Lower leg skin (tissue), 4 donors: Measurements from ENCODE around the gene ZPBP2. TPM values are rescaled to one million over a fixed set of nuclear protein-coding genes. Genes with fewer than 3 reads are reported as not detected.

Experiments
- DNase-seq, 2 donors: peaks; one replicate each; pipeline ENCODE4 v3.0.0-alpha.2; 2019; ENCODE audit warnings: low spot score in 2 of 2
- H3K4me3 ChIP-seq: fragments of 200-600 bp; sonication (generic); 2 replicates; pipeline ENCODE4 v1.5.1; 2017; ENCODE audit warnings: mild to moderate bottlenecking, low read depth; ENCODE audit not compliant: poor library complexity, severe bottlenecking
- POLR2A ChIP-seq, 2 donors: fragments of 450-650 bp; IDR thresholded peaks; one replicate each; pipeline ENCODE4 v1.6.1; 2016 to 2017; ENCODE audit warnings: antibody characterized with exemption in 2 of 2, mild to moderate bottlenecking in 1 of 2, moderate library complexity in 1 of 2
- WGBS, 2 donors: methylation state at CpG; one replicate each; pipeline ENCODE4 v1.1.5; 2018; 5-methylcytosine and 5-hydroxymethylcytosine counted together
- intact Hi-C: fragments of 100-400 bp; cut with DNase I; formaldehyde crosslinking; loops from one replicate; pipeline ENCODE4 v1.15.0; 2023; ENCODE audit warnings: low total_unique reads
- total RNA-seq, 4 donors: library from RNA; depleted of rRNA; stranded (reverse); fragments of >200 nt; gene quantifications; one replicate each; pipeline ENCODE4 v1.1.0, GENCODE V29; 2016
- TF ChIP-seq, protein P1 (sequence below), 3 donors: fragments of 450-650 bp; IDR thresholded peaks; one replicate each; pipeline ENCODE4 v1.5.1; 2016; ENCODE audit warnings: antibody characterized with exemption in 3 of 3, mild to moderate bottlenecking in 3 of 3, moderate library complexity in 2 of 3

Gene ZPBP2, protein sequence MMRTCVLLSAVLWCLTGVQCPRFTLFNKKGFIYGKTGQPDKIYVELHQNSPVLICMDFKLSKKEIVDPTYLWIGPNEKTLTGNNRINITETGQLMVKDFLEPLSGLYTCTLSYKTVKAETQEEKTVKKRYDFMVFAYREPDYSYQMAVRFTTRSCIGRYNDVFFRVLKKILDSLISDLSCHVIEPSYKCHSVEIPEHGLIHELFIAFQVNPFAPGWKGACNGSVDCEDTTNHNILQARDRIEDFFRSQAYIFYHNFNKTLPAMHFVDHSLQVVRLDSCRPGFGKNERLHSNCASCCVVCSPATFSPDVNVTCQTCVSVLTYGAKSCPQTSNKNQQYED
- total RNA-seq: not detected

DNA sequence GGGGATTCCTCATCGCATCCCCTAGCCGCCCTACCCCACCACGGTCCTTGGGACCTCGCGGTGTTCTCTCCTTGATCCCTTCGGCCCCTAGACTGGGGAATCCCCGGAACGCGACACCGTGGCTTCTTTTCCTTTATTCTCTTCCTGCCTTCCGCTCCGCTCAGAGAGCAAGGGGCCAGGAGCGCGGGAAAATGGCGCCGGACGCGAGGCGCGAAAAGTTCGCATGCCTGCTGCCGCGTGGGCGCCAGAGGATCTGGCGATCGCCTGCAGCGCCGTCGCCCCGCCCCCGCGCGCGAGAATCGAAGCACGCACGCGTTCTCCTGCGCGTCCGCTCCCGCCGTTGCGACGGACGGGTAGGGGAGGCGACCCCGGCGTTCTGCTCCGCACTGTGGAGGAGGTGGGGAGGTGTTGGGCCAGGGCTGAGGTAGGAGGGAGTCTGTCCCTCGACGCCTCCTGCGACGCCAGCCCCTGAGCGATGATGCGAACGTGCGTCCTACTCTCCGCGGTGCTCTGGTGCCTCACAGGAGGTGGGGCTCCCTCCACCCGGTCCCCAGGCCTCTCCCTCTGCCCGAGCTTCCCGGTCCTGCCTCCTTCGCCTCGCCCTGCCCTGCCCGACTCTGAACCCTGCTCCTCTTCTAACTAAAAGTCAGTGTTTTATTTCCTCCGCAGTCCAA is at the start of gene ZPBP2:
ZPBP2 (plus strand) TSS at position 323 of the 674 bp plus-strand sequence; CDS start at position 476, 153 bp downstream.
- H3K4me3 ChIP-seq: no peak within 1 kb of the TSS
- WGBS, 2 donors: 27 to 51% methylated on average over 63 to 66 of the region's 67 CpGs
- intact Hi-C loops: loop anchor here (10.0 kb wide), 2 partner anchors 47 to 113 kb away; partner anchors contain the start of gene GSDMB
- TF ChIP-seq, protein P1, sequence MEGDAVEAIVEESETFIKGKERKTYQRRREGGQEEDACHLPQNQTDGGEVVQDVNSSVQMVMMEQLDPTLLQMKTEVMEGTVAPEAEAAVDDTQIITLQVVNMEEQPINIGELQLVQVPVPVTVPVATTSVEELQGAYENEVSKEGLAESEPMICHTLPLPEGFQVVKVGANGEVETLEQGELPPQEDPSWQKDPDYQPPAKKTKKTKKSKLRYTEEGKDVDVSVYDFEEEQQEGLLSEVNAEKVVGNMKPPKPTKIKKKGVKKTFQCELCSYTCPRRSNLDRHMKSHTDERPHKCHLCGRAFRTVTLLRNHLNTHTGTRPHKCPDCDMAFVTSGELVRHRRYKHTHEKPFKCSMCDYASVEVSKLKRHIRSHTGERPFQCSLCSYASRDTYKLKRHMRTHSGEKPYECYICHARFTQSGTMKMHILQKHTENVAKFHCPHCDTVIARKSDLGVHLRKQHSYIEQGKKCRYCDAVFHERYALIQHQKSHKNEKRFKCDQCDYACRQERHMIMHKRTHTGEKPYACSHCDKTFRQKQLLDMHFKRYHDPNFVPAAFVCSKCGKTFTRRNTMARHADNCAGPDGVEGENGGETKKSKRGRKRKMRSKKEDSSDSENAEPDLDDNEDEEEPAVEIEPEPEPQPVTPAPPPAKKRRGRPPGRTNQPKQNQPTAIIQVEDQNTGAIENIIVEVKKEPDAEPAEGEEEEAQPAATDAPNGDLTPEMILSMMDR (IDR thresholded peaks at IDR 0.05): no peak
- no peak for TF ChIP-seq POLR2A (IDR thresholded peaks at IDR 0.05)
- no peak for DNase-seq

DNA sequence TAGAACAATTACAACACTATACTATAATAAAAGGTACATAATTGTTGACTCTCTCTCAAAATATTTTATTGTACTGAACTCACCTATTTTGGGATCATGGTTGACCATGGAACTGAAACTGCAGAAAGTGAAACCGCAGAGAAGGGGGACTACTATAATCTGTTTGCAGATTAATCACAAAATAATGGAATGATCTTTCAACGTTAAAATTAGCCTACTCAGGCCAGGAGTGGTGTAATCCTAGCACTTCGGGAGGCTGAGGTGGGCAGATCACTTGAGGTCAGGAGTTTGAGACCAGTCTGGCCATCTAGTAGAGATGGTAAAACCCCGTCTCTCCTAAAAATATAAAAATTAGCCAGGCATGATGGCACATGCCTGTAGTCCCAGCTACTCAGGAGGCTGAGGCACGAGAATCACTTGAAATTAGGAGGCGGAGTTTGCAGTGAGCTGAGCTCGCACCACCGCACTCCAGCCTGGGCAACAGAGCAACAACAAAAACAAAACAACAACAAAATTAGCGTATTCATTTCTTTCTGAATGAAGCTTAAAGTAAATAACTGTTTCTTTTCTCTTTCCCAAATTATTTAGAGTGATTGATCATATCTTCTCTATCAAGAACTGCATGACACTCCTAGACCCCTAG is 49.5 kb upstream of the ZPBP2 start:
- intact Hi-C loops: no loop called here
- no peak overlapping the region for H3K4me3 ChIP-seq
- TF ChIP-seq, protein P1 (IDR thresholded peaks at IDR 0.05): no peak
- no peak for TF ChIP-seq POLR2A (IDR thresholded peaks at IDR 0.05)
- whole genome bisulfite sequencing, 2 donors: 71 to 73% methylated on average over 9 of the region's 9 CpGs
- no peak for DNase-seq

DNA sequence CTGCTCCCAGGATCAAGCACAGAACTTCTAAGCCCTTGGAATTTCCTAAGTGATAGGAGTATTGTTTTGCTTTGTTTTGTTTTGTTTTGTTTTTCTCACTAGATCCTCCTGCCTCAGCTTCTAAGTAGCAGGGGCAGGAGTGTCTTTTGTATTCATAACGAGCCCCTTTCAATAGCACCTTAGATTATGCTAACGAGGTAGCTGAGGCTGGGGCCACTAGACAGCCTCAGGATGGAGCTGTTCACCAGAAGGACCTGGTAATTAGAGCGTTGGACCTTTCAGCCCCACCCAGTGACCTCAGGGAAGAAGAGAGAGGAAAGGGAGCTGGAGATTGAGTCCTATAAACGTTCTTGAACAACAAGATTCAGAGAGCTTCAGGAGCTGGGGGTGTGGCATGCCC is 47.5 kb upstream of the ZPBP2 start:
- H3K4me3 ChIP-seq: no peak overlapping the region
- TF ChIP-seq, protein P1 (IDR thresholded peaks at IDR 0.05): no peak
- no peak for TF ChIP-seq POLR2A (IDR thresholded peaks at IDR 0.05)
- 29 to 44% methylated on average over 4 of the region's 4 CpGs for WGBS, 2 donors
- no peak for DNase-seq
- intact Hi-C loops: no loop called here

DNA sequence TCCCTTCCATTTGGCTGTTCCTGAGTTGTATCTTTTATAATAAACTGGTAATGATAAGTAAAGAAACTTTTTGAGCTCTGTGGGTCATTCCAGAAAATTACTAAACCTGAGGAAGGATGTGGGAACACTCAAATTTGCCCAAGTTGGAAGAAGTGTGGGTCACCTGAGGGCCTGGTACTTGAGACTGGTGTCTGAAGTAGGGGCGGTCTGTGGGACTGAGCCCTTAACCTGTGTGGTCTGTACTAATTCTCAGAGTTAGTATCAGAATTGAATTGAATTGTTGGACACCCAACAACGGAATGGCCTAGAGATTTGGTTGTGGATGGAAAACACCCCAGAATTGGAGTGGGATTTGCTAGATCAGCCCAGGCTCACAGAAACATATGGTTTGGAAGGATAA is 47.0 kb upstream of the ZPBP2 start:
- TF ChIP-seq, protein P1 (IDR thresholded peaks at IDR 0.05): no peak
- TF ChIP-seq POLR2A (IDR thresholded peaks at IDR 0.05): no peak
- no peak for DNase-seq
- no peak overlapping the region for H3K4me3 ChIP-seq
- intact Hi-C loops: no loop called here
- 92 to 95% methylated on average over 2 of the region's 2 CpGs for WGBS, 2 donors

DNA sequence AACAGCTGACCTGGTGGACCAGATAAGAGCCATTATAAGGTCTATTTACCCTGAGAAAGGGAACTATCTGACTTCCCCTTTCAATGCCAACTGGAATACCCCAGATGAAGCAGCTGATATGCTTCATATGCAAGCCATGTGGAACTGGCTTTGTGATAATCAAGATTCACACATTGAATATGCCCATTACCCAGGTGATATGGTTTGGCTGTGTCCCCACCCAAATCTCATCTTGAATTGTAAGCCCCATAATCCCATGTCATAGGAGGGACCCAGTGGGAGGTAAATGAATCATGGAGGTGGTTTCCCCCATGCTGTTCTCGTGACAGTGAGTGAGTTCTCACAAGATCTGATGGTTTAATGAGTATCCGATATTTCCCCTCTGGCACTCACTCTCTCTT is 46.0 kb upstream of the ZPBP2 start:
- intact Hi-C loops: no loop called here
- WGBS, 2 donors: 84 to 94% methylated on average over 2 of the region's 2 CpGs
- no peak for DNase-seq
- no peak overlapping the region for H3K4me3 ChIP-seq
- TF ChIP-seq, protein P1 (IDR thresholded peaks at IDR 0.05): no peak
- TF ChIP-seq POLR2A (IDR thresholded peaks at IDR 0.05): no peak
